Measurements from ENCODE around the gene NLGN2. TPM values are rescaled to one million over a fixed set of nuclear protein-coding genes. Genes with fewer than 3 reads are reported as not detected.

The NLGN2 gene
- total RNA-seq, 1 experiment from 2014 or later = 76.7 TPM

DNA sequence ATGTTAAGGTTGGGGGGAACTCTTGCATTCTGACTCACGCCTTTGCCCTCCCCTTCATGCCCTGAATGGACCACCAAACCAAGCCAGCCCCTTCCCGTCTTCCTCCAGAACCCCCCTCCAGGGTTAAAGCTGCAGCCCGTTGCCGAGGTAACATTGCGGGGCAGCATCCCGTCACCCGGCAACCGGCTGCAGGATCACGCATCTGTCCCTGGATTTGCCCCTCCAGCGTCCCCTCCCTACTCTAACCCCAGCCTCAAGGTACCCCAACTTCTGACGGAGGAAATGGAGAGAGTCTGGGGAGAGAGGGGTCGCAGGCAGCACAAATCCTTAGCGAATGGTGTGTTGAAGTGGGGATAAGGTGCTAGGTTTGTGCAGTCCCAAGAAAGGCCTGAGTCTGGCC is 563 bp upstream of the NLGN2 start:
- no peak for ATAC-seq
- peak overlapping the region; percentile 36 for H3K4me3 Mint-ChIP-seq
- CTCF ChIA-PET = interaction anchor here (0.6 to 3.5 kb wide), 9 partner anchors 13 to 341 kb away, joined by 3 to 25 read pairs (median 7); partner anchors contain the start of gene PLSCR3
- peaks cover 29% of the 10 kb centered on the region for H3K4me1 Mint-ChIP-seq
- no peak overlapping the region for H3K27ac Mint-ChIP-seq
- H3K9me3 Mint-ChIP-seq = no peaks in the 10 kb centered on the region
- TF ChIP-seq, protein P1, sequence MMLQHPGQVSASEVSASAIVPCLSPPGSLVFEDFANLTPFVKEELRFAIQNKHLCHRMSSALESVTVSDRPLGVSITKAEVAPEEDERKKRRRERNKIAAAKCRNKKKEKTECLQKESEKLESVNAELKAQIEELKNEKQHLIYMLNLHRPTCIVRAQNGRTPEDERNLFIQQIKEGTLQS (CRISPR knock-in tag; conservative IDR thresholded peaks at IDR 0.05) = no peak
- TF ChIP-seq ZNF396 (CRISPR knock-in tag; IDR thresholded peaks at IDR 0.05; ENCODE audit: borderline replicate concordance) (no peak), MLX (CRISPR knock-in tag; IDR thresholded peaks at IDR 0.05) (no peak), SMAD4 (CRISPR knock-in tag; IDR thresholded peaks at IDR 0.05) (no peak), NFE2L1 (CRISPR knock-in tag; IDR thresholded peaks at IDR 0.05) (no peak), MXD4 (CRISPR knock-in tag; IDR thresholded peaks at IDR 0.05; ENCODE audit: borderline replicate concordance) (no peak), USF1 (CRISPR knock-in tag; IDR thresholded peaks at IDR 0.05) (no peak), ATF2 (CRISPR knock-in tag; IDR thresholded peaks at IDR 0.05; ENCODE audit: borderline replicate concordance, low read depth) (no peak), FOXK1 (CRISPR knock-in tag; IDR thresholded peaks at IDR 0.05) (no peak), ZBTB43 (CRISPR knock-in tag; IDR thresholded peaks at IDR 0.05) (no peak), NFATC4 (CRISPR knock-in tag; IDR thresholded peaks at IDR 0.05) (no peak), JAZF1 (CRISPR knock-in tag; IDR thresholded peaks at IDR 0.05) (no peak), ETV6 (CRISPR knock-in tag; IDR thresholded peaks at IDR 0.05) (no peak)
- TF ChIP-seq, protein P2, sequence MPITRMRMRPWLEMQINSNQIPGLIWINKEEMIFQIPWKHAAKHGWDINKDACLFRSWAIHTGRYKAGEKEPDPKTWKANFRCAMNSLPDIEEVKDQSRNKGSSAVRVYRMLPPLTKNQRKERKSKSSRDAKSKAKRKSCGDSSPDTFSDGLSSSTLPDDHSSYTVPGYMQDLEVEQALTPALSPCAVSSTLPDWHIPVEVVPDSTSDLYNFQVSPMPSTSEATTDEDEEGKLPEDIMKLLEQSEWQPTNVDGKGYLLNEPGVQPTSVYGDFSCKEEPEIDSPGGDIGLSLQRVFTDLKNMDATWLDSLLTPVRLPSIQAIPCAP (CRISPR knock-in tag; IDR thresholded peaks at IDR 0.05) = no peak
- TF ChIP-seq, protein P3, sequence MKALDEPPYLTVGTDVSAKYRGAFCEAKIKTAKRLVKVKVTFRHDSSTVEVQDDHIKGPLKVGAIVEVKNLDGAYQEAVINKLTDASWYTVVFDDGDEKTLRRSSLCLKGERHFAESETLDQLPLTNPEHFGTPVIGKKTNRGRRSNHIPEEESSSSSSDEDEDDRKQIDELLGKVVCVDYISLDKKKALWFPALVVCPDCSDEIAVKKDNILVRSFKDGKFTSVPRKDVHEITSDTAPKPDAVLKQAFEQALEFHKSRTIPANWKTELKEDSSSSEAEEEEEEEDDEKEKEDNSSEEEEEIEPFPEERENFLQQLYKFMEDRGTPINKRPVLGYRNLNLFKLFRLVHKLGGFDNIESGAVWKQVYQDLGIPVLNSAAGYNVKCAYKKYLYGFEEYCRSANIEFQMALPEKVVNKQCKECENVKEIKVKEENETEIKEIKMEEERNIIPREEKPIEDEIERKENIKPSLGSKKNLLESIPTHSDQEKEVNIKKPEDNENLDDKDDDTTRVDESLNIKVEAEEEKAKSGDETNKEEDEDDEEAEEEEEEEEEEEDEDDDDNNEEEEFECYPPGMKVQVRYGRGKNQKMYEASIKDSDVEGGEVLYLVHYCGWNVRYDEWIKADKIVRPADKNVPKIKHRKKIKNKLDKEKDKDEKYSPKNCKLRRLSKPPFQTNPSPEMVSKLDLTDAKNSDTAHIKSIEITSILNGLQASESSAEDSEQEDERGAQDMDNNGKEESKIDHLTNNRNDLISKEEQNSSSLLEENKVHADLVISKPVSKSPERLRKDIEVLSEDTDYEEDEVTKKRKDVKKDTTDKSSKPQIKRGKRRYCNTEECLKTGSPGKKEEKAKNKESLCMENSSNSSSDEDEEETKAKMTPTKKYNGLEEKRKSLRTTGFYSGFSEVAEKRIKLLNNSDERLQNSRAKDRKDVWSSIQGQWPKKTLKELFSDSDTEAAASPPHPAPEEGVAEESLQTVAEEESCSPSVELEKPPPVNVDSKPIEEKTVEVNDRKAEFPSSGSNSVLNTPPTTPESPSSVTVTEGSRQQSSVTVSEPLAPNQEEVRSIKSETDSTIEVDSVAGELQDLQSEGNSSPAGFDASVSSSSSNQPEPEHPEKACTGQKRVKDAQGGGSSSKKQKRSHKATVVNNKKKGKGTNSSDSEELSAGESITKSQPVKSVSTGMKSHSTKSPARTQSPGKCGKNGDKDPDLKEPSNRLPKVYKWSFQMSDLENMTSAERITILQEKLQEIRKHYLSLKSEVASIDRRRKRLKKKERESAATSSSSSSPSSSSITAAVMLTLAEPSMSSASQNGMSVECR (CRISPR knock-in tag; IDR thresholded peaks at IDR 0.05; ENCODE audit: borderline replicate concordance) = no peak
- TF ChIP-seq, protein P4, sequence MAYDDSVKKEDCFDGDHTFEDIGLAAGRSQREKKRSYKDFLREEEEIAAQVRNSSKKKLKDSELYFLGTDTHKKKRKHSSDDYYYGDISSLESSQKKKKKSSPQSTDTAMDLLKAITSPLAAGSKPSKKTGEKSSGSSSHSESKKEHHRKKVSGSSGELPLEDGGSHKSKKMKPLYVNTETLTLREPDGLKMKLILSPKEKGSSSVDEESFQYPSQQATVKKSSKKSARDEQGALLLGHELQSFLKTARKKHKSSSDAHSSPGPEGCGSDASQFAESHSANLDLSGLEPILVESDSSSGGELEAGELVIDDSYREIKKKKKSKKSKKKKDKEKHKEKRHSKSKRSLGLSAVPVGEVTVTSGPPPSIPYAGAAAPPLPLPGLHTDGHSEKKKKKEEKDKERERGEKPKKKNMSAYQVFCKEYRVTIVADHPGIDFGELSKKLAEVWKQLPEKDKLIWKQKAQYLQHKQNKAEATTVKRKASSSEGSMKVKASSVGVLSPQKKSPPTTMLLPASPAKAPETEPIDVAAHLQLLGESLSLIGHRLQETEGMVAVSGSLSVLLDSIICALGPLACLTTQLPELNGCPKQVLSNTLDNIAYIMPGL (CRISPR knock-in tag; IDR thresholded peaks at IDR 0.05) = no peak
- TF ChIP-seq, protein P5, sequence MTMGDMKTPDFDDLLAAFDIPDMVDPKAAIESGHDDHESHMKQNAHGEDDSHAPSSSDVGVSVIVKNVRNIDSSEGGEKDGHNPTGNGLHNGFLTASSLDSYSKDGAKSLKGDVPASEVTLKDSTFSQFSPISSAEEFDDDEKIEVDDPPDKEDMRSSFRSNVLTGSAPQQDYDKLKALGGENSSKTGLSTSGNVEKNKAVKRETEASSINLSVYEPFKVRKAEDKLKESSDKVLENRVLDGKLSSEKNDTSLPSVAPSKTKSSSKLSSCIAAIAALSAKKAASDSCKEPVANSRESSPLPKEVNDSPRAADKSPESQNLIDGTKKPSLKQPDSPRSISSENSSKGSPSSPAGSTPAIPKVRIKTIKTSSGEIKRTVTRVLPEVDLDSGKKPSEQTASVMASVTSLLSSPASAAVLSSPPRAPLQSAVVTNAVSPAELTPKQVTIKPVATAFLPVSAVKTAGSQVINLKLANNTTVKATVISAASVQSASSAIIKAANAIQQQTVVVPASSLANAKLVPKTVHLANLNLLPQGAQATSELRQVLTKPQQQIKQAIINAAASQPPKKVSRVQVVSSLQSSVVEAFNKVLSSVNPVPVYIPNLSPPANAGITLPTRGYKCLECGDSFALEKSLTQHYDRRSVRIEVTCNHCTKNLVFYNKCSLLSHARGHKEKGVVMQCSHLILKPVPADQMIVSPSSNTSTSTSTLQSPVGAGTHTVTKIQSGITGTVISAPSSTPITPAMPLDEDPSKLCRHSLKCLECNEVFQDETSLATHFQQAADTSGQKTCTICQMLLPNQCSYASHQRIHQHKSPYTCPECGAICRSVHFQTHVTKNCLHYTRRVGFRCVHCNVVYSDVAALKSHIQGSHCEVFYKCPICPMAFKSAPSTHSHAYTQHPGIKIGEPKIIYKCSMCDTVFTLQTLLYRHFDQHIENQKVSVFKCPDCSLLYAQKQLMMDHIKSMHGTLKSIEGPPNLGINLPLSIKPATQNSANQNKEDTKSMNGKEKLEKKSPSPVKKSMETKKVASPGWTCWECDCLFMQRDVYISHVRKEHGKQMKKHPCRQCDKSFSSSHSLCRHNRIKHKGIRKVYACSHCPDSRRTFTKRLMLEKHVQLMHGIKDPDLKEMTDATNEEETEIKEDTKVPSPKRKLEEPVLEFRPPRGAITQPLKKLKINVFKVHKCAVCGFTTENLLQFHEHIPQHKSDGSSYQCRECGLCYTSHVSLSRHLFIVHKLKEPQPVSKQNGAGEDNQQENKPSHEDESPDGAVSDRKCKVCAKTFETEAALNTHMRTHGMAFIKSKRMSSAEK (CRISPR knock-in tag; IDR thresholded peaks at IDR 0.05; ENCODE audit: borderline replicate concordance) = no peak
- H3K27me3 Mint-ChIP-seq (ENCODE audit: low read depth) = no peaks in the 10 kb centered on the region; the same call in 1 of the 2 replicates
- POLR2A ChIA-PET = interaction anchor here (0.8 to 1.8 kb wide), 3 partner anchors 13 to 77 kb away, joined by 3 to 5 read pairs (median 4); partner anchors contain the start of genes CHRNB1 and PLSCR3
- H3K36me3 Mint-ChIP-seq = peaks cover 17% of the 10 kb centered on the region
- DNase-seq (ENCODE audit: low spot score) = no peak

Data from WTC11 (cell line).